Stimulated activated CD4-positive, alpha-beta T cell treated with anti-CD3 and anti-CD28 coated beads, Interleukin-4, amount 100 ng/mL, for 48 hours (primary cell): ENCODE data around the gene MCMBP.

Experiments
- DNase-seq, 2 donors: peaks; one replicate each; pipeline ENCODE4 v3.0.0-alpha.2; 2020; ENCODE audit warnings: low read depth in 2 of 2

The MCMBP gene

GRCh38 chr10:119782981-119783664, 89.5 kb downstream of the MCMBP start:
- DNase-seq: no peak

GRCh38 chr10:119781498-119781897, 91.1 kb downstream of the MCMBP start:
- DNase-seq: no peak

- no peak for DNase-seq
Measured at GRCh38 chr10:119780879-119781480, 91.7 kb downstream of the MCMBP start.
